Activated CD8-positive, alpha-beta T cell treated with anti-CD3 and anti-CD28 coated beads, Interleukin-2, amount 10 ng/mL, durations not matched to agents 7 days and 5 days (primary cell): ENCODE results near the gene SCUBE3. TPM values are rescaled to one million over a fixed set of nuclear protein-coding genes. Genes with fewer than 3 reads are reported as not detected.

ENCODE experiments used
- ATAC-seq: fragments of 150-1000 bp; cut with Tn5 transposase; one replicate; pipeline ENCODE4 v1.10.0; 2021; ENCODE audit warnings: moderate library complexity
- CTCF ChIA-PET: fragments of 350-600 bp; sonication (Branson Sonifier 250); formaldehyde crosslinking; loops from one replicate; lab custom pipeline; 2021; ENCODE audit warnings: antibody characterized with exemption; lab: Charles Lee
- POLR2A ChIA-PET: fragments of 350-600 bp; sonication (Branson Sonifier 250); formaldehyde crosslinking; loops from one replicate; lab custom pipeline; 2021; ENCODE audit warnings: antibody characterized with exemption; lab: Charles Lee
- DNase-seq: peaks from one replicate; pipeline ENCODE4 v3.0.0-alpha.2; 2020
- H3K27ac Mint-ChIP-seq: one replicate; pipeline ENCODE4 v1.8.0; 2021; ENCODE audit warnings: mild to moderate bottlenecking, mixed read lengths
- H3K27me3 Mint-ChIP-seq: one replicate; pipeline ENCODE4 v1.8.0; 2021; ENCODE audit warnings: low read depth, mixed read lengths
- H3K36me3 Mint-ChIP-seq: one replicate; pipeline ENCODE4 v1.8.0; 2021; ENCODE audit warnings: low read depth, mixed read lengths
- H3K4me1 Mint-ChIP-seq: one replicate; pipeline ENCODE4 v1.8.0; 2021; ENCODE audit warnings: low read depth, mixed read lengths
- H3K4me3 Mint-ChIP-seq: one replicate; pipeline ENCODE4 v1.8.0; 2021; ENCODE audit warnings: mild to moderate bottlenecking, mixed read lengths
- H3K9me3 Mint-ChIP-seq: one replicate; pipeline ENCODE4 v1.8.0; 2022; ENCODE audit warnings: mixed read lengths; ENCODE audit not compliant: insufficient read depth
- total RNA-seq, 2 experiments: library from RNA; stranded (reverse); gene quantifications; one replicate each; pipeline ENCODE4 v1.2.3, GENCODE V29; 2021

SCUBE3 gene
- total RNA-seq, 2 experiments from 2014 or later, result 0.03 TPM; not detected in 1

- no peak overlapping the region for H3K27ac Mint-ChIP-seq
Measured at GRCh38 chr6:35194390-35194789, 19.4 kb upstream of the SCUBE3 start.

GRCh38 chr6:35195120-35195780, 18.5 kb upstream of the SCUBE3 start:
- ATAC-seq (no peak), DNase-seq (no peak)
- POLR2A ChIA-PET, result no interaction called here
- CTCF ChIA-PET, result interaction anchor here (0.8 to 1.9 kb wide), 3 partner anchors 10 to 15 kb away, joined by 3 to 9 read pairs (median 4); no protein-coding TSS in a partner anchor
- H3K4me1 Mint-ChIP-seq, result peaks cover 9% of the 10 kb centered on the region
- H3K27ac Mint-ChIP-seq, result no peak overlapping the region
- no peaks in the 10 kb centered on the region for H3K36me3 Mint-ChIP-seq
- peaks cover 17% of the 10 kb centered on the region for H3K27me3 Mint-ChIP-seq
- no peak overlapping the region for H3K4me3 Mint-ChIP-seq
- no peaks in the 10 kb centered on the region for H3K9me3 Mint-ChIP-seq

More at GRCh38 chr6:35194390-35194789, 19.4 kb upstream of the SCUBE3 start:
- no peak overlapping the region for H3K4me3 Mint-ChIP-seq
- peaks cover 13% of the 10 kb centered on the region for H3K27me3 Mint-ChIP-seq
- ATAC-seq (no peak), DNase-seq (no peak)
- ChIA-PET POLR2A (no interaction called here), CTCF (interaction anchor here (1.4 to 1.5 kb wide), 2 partner anchors 9 to 15 kb away, joined by 3 to 4 read pairs; no protein-coding TSS in a partner anchor)
- no peaks in the 10 kb centered on the region for H3K9me3 Mint-ChIP-seq
- peaks cover 9% of the 10 kb centered on the region for H3K4me1 Mint-ChIP-seq
- H3K36me3 Mint-ChIP-seq, result no peaks in the 10 kb centered on the region

DNA sequence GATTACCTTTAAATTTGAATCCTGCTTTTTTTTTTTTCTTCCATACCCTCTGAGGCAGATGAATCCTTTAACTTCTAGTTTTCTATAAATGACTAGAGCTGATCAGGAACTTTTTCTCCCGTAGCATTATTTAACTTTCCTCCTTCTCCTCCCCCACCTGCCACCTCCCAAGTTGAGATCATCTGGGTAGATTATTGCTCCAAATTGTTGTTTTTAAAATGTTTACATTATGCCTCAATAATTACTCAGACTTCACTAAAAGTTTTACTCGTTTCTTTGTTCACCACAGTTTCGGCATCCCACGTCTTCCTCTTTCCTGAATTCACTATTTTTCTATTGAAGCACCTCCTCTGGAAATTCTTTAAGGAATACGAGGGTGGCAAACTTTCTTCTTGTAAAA, 16.6 kb upstream of the SCUBE3 start:
- H3K27me3 Mint-ChIP-seq, result peaks cover 24% of the 10 kb centered on the region
- no peaks in the 10 kb centered on the region for H3K36me3 Mint-ChIP-seq
- no peaks in the 10 kb centered on the region for H3K9me3 Mint-ChIP-seq
- no peak overlapping the region for H3K4me3 Mint-ChIP-seq
- ChIA-PET POLR2A (no interaction called here), CTCF (interaction anchor here (1.1 kb wide), 1 partner anchor 9 kb away, joined by 3 read pairs; no protein-coding TSS in a partner anchor)
- DNase-seq (no peak), ATAC-seq (no peak)
- H3K4me1 Mint-ChIP-seq, result peaks cover 3% of the 10 kb centered on the region
- H3K27ac Mint-ChIP-seq, result no peak overlapping the region

DNA sequence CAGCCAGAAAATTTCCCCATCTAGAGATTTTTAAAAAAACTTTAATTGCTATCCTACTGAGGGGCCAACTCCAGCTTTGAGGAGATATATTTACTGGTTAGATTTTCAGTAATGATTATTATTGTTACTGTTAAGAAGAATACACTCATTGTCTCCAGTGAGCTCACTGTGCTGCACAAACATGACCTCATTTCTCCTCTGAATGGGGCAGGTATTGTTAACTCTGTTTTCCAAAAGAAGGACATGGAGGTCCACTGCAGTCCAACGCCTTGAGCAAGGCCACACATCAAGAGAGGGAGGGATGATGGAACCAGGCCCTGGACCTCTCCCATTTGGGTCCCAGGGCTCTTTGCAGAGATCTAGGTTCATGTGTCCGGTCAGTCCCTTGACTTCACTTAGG, 13.9 kb upstream of the SCUBE3 start:
- CTCF ChIA-PET, result interaction anchor here (0.9 kb wide), 1 partner anchor 40 kb away, joined by 3 read pairs; no protein-coding TSS in a partner anchor
- no peaks in the 10 kb centered on the region for H3K36me3 Mint-ChIP-seq
- POLR2A ChIA-PET, result no interaction called here
- H3K9me3 Mint-ChIP-seq, result no peaks in the 10 kb centered on the region
- ATAC-seq (no peak), DNase-seq (no peak)
- H3K27ac Mint-ChIP-seq, result no peak overlapping the region
- peaks cover 39% of the 10 kb centered on the region for H3K27me3 Mint-ChIP-seq
- no peaks in the 10 kb centered on the region for H3K4me1 Mint-ChIP-seq
- no peak overlapping the region for H3K4me3 Mint-ChIP-seq

DNA sequence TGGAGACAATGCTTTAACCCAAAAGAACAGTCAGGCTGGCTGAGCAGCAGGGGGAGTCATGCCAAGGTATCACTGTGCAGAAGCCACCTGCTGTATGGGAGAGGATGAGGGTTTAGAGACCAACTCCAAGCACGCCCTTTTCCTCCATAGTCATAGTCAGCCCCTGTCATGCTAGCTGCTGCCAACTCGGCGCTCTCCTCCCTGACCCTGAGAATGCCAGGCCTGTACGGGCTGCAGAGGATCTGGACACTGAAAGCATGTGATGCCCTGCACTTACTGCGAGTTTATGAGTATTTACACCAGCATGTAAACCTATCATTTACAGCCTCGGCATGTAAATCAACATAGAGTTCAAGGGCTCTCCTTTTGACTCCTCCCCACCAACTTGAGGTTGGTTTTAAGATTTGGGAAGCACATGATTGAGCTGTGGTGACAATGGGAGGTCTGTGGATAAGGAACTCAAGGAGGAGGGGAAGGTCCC, 11.7 kb upstream of the SCUBE3 start:
- no peaks in the 10 kb centered on the region for H3K36me3 Mint-ChIP-seq
- ChIA-PET CTCF (interaction anchor here (1.8 to 6.3 kb wide), 2 partner anchors 38 to 56 kb away, joined by 4 to 77 read pairs; no protein-coding TSS in a partner anchor), POLR2A (no interaction called here)
- DNase-seq (no peak), ATAC-seq (no peak)
- no peak overlapping the region for H3K4me3 Mint-ChIP-seq
- peaks cover 43% of the 10 kb centered on the region for H3K27me3 Mint-ChIP-seq
- H3K9me3 Mint-ChIP-seq, result no peaks in the 10 kb centered on the region
- no peaks in the 10 kb centered on the region for H3K4me1 Mint-ChIP-seq
- no peak overlapping the region for H3K27ac Mint-ChIP-seq

DNA sequence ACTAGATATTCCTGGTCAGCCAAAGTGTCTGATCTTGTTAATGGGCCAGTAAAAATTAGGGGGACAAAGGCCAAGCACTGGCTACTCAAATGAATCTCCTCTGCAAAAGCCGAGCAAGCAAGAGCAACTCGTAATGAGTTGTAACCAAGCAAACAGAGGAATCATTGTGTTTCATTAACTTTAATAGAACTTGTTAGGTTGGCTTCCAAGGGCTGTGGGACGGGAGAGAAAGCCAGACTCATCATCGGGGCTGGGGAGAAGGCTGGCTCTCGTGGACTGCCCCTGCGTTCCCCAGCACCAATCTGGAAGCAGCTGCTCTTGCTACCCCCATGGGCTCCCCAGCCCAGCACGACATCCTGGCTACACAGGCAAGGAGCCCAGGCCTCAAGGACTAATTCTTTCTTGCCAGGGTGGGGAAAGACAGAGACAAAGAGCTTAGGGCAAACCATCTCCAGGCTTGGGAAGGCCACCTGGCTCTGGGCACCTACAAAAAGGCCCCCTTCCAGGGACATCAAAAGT, 10.5 kb upstream of the SCUBE3 start:
- Mint-ChIP-seq H3K9me3 (no peaks in the 10 kb centered on the region), H3K27ac (no peak overlapping the region), H3K4me1 (no peaks in the 10 kb centered on the region), H3K27me3 (peaks cover 47% of the 10 kb centered on the region), H3K36me3 (no peaks in the 10 kb centered on the region), H3K4me3 (no peak overlapping the region)
- ChIA-PET CTCF (interaction anchor here (0.7 to 6.3 kb wide), 9 partner anchors 9 to 216 kb away, joined by 3 to 77 read pairs (median 4); no protein-coding TSS in a partner anchor), POLR2A (no interaction called here)
- no peak for ATAC-seq
- no peak for DNase-seq

DNA sequence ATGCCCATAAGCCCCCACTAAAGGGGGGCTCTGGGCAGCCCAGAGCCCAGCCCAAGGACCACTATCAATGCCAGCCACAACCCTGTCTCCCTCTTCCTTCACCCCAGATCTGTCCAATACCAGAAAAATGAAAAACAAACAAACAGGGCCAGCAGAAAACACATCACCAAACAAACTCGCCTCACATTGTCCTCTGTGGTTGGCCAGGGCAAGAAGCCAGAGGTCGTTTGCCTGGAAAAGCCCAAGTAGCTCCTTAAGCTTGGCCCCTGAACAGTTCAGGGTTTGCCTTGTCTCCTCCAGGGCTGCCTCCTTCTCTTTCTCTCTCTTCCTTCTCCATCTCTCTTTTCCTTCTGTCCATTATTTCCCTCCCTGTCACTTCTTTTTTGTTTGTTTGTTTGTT, 10.1 kb upstream of the SCUBE3 start:
- Mint-ChIP-seq H3K9me3 (no peaks in the 10 kb centered on the region), H3K27ac (no peak overlapping the region), H3K27me3 (peaks cover 49% of the 10 kb centered on the region), H3K4me3 (no peak overlapping the region), H3K36me3 (no peaks in the 10 kb centered on the region), H3K4me1 (no peaks in the 10 kb centered on the region)
- CTCF ChIA-PET, result interaction anchor here (0.7 to 6.3 kb wide), 11 partner anchors 10 to 227 kb away, joined by 3 to 77 read pairs (median 4); no protein-coding TSS in a partner anchor
- ATAC-seq (no peak), DNase-seq (no peak)
- POLR2A ChIA-PET, result no interaction called here

DNA sequence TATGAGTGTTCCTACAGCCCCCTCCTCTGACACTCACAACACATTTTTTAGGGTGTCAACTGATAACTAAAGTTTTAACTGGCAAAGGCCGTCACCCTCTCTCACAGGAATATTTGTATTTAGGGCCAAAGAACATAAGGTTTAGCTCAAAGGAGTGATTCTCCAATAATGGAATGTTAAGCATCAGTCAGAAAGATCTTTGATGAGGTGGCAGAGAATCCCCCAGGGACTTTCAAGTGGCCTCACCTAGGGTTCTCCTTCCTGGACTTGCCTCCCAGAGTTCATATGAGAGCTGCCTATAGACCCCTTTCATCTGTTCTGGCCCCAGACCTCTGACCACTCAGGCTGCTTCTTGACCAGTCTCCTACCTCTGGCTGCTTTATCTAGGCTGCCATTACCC, 7.4 kb upstream of the SCUBE3 start:
- ATAC-seq (no peak), DNase-seq (no peak)
- H3K9me3 Mint-ChIP-seq, result no peaks in the 10 kb centered on the region
- H3K4me3 Mint-ChIP-seq, result no peak overlapping the region
- ChIA-PET POLR2A (no interaction called here), CTCF (interaction anchor here (0.6 to 6.3 kb wide), 21 partner anchors 8 to 746 kb away, joined by 3 to 77 read pairs (median 6); partner anchors contain the start of gene ZNF76)
- H3K36me3 Mint-ChIP-seq, result no peaks in the 10 kb centered on the region
- H3K4me1 Mint-ChIP-seq, result no peaks in the 10 kb centered on the region
- H3K27ac Mint-ChIP-seq, result no peak overlapping the region
- peaks cover 56% of the 10 kb centered on the region for H3K27me3 Mint-ChIP-seq

- Mint-ChIP-seq H3K4me1 (peaks cover 6% of the 10 kb centered on the region), H3K4me3 (no peak overlapping the region), H3K27me3 (peaks cover 70% of the 10 kb centered on the region), H3K27ac (no peak overlapping the region), H3K9me3 (no peaks in the 10 kb centered on the region), H3K36me3 (no peaks in the 10 kb centered on the region)
- ATAC-seq, result no peak
- ChIA-PET POLR2A (interaction anchor here (1.0 kb wide), 2 partner anchors 35 to 320 kb away, joined by 3 read pairs; partner anchors contain the start of gene TAF11), CTCF (interaction anchor here (0.9 to 6.3 kb wide), 6 partner anchors 13 to 222 kb away, joined by 3 to 77 read pairs (median 26); no protein-coding TSS in a partner anchor)
- DNase-seq, result no peak
Measured at GRCh38 chr6:35208419-35208818, 5.3 kb upstream of the SCUBE3 start.

DNA sequence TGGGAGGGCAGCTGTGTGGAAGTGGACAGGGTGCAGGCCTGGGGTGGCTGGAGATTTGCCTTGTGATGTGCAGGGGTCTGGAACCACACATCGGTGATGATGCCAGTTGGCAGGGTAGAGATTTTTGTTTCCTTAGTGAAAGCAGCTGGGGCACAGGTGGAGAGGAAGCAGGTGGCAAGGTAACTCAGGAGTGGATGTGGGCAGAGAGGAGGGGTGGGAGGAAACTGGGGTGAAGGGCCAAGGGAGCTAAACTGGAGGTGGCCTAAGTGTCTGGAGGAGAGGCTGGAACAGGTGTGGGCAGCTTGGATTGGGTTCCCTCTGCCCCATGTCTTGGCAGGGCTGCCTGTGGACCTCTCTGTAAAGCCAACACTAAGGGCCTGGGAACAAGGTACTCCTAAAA, 4.7 kb upstream of the SCUBE3 start:
- DNase-seq (no peak), ATAC-seq (no peak)
- H3K4me1 Mint-ChIP-seq, result peaks cover 6% of the 10 kb centered on the region
- H3K4me3 Mint-ChIP-seq, result no peak overlapping the region
- H3K27ac Mint-ChIP-seq, result no peak overlapping the region
- peaks cover 65% of the 10 kb centered on the region for H3K27me3 Mint-ChIP-seq
- no peaks in the 10 kb centered on the region for H3K9me3 Mint-ChIP-seq
- H3K36me3 Mint-ChIP-seq, result no peaks in the 10 kb centered on the region
- ChIA-PET POLR2A (interaction anchor here (1.0 kb wide), 1 partner anchor 321 kb away, joined by 3 read pairs; the partner anchor contains the start of gene TAF11), CTCF (interaction anchor here (6.1 kb wide), 1 partner anchor 32 kb away, joined by 30 read pairs; no protein-coding TSS in a partner anchor)

DNA sequence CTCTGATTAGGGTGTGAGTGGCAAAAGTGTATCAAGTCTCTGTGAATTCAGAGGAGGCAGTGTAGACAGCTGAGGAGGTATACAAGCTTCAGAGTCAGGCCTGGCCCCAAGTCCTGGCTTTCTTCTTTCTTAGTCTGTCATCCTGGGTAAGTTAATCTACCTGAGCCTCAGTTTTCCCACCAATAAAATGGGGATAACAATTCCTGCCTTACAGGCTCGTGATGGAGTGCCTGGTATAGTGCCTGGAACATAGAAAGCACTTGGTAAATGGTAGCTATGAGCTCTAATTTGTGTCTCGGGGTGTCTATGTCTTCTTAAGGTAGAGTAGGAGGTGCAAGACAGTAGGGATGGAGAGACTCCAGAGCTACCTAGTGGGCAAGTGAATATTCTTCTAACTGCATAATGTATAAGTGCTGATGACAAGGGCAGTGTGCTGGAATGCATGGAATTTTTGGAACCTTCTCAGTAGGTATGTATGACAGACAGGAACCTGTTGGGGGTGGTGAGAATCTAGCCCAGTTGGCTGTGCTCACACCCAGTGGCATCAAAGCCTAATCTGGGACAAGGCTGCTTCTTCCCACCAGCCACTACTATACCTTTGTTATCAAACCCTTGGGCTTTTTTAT, 4.0 kb upstream of the SCUBE3 start:
- Mint-ChIP-seq H3K27ac (no peak overlapping the region), H3K4me1 (peaks cover 6% of the 10 kb centered on the region), H3K9me3 (no peaks in the 10 kb centered on the region), H3K27me3 (peaks cover 60% of the 10 kb centered on the region), H3K4me3 (no peak overlapping the region), H3K36me3 (no peaks in the 10 kb centered on the region)
- DNase-seq (no peak), ATAC-seq (no peak)
- CTCF ChIA-PET, result interaction anchor here (1.0 to 6.1 kb wide), 2 partner anchors 31 to 63 kb away, joined by 4 to 30 read pairs; no protein-coding TSS in a partner anchor
- POLR2A ChIA-PET, result no interaction called here
